GM21367 (cell line): ENCODE measurements around the gene MAP3K13.
A peak's percentile ranks its signal among the peaks of the same experiment; 100 is the strongest.

ENCODE experiments used
- ATAC-seq: cut with Tn5 transposase; IDR thresholded peaks from one replicate; pipeline ENCODE4 v1.9.1; 2021; ENCODE audit not compliant: unreplicated experiment

The MAP3K13 gene

GRCh38 chr3:185498503-185499396, 135.8 kb downstream of the MAP3K13 start, which contains the start of gene TMEM41A:
TSS of gene TMEM41A (minus strand) at chr3:185499035. CDS start at chr3:185498961, 74 bp downstream.
- ATAC-seq = peak; percentile 92

GRCh38 chr3:185502987-185503386, 140.1 kb downstream of the MAP3K13 start:
- ATAC-seq = no peak

- ATAC-seq = no peak
Observed at GRCh38 chr3:185503521-185503920, 140.6 kb downstream of the MAP3K13 start.

- no peak for ATAC-seq
Observed at GRCh38 chr3:185504636-185505035, 141.7 kb downstream of the MAP3K13 start.

- ATAC-seq = no peak
Observed at GRCh38 chr3:185507883-185508282, 144.9 kb downstream of the MAP3K13 start.

- no peak for ATAC-seq
Observed at GRCh38 chr3:185508335-185508991, 145.5 kb downstream of the MAP3K13 start.

GRCh38 chr3:185511711-185512110, 148.8 kb downstream of the MAP3K13 start:
- ATAC-seq = no peak

GRCh38 chr3:185517387-185518130, 154.6 kb downstream of the MAP3K13 start:
- no peak for ATAC-seq

- ATAC-seq = no peak
Observed at GRCh38 chr3:185519021-185519420, 156.1 kb downstream of the MAP3K13 start.

- ATAC-seq = no peak
Observed at GRCh38 chr3:185521349-185522138, 158.6 kb downstream of the MAP3K13 start.

GRCh38 chr3:185526349-185526951, 163.5 kb downstream of the MAP3K13 start:
- ATAC-seq = no peak

- ATAC-seq = no peak
Observed at GRCh38 chr3:185527364-185527763, 164.4 kb downstream of the MAP3K13 start.

- ATAC-seq = no peak
Observed at GRCh38 chr3:185528532-185528931, 165.6 kb downstream of the MAP3K13 start.

GRCh38 chr3:185530856-185531255, 167.9 kb downstream of the MAP3K13 start:
- no peak for ATAC-seq

- ATAC-seq = no peak
Observed at GRCh38 chr3:185532901-185533300, 170.0 kb downstream of the MAP3K13 start.

- ATAC-seq = no peak
Observed at GRCh38 chr3:185534511-185534910, 171.6 kb downstream of the MAP3K13 start.

- ATAC-seq = peak; percentile 99
Observed at GRCh38 chr3:185537369-185537970, 174.5 kb downstream of the MAP3K13 start.
